Fibroblast of skin of abdomen (primary cell): ENCODE measurements around the gene BOLA2B.
"Not testable (repeated sequence)": the region's sequence is repeated elsewhere in the genome, so short reads cannot be mapped to it uniquely, and the experiment has no call there.

Experiments
- DNase-seq: peaks from one replicate; pipeline ENCODE4 v3.0.0-alpha.2; 2013

BOLA2B gene

DNA sequence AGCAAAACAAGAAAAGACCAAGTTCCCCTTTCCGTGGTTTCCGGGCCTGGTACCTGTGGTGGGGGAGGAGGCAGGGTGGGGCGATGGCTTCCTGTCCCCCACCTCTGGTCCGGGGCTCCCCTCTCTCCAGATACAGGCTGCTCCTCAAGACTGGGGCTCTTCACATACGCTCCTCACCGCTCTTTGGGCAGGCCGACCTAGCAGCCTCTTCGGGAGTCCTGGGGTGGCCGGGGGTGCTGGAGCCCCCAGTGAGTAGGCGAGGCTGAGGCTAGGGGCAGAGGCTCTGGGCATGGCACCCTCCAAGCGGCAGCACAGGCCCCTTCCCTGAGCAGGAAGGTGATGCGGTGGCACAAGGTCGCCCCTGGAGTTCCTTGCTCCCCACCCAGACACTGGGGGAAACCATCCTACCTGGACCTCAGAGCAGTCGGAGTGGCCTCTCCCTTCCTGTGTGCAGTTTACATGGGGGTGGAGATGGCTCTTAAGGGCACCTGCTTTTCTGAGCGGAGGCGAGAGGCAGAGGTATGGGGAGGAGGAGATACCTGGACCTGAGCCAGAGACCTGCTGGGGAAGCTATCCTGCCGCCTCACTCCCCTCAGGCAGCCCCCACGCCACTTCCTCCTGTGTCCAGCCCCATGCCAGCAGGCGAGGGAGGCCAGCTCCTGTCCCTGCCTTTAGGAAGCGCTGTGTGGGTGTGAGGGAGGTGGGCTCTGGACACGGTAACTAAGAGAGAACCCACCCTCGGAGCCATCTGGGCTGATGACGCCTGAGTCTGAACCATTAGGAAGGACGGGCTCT, 9.2 kb downstream of the BOLA2B start:
- DNase-seq, result no peak

DNA sequence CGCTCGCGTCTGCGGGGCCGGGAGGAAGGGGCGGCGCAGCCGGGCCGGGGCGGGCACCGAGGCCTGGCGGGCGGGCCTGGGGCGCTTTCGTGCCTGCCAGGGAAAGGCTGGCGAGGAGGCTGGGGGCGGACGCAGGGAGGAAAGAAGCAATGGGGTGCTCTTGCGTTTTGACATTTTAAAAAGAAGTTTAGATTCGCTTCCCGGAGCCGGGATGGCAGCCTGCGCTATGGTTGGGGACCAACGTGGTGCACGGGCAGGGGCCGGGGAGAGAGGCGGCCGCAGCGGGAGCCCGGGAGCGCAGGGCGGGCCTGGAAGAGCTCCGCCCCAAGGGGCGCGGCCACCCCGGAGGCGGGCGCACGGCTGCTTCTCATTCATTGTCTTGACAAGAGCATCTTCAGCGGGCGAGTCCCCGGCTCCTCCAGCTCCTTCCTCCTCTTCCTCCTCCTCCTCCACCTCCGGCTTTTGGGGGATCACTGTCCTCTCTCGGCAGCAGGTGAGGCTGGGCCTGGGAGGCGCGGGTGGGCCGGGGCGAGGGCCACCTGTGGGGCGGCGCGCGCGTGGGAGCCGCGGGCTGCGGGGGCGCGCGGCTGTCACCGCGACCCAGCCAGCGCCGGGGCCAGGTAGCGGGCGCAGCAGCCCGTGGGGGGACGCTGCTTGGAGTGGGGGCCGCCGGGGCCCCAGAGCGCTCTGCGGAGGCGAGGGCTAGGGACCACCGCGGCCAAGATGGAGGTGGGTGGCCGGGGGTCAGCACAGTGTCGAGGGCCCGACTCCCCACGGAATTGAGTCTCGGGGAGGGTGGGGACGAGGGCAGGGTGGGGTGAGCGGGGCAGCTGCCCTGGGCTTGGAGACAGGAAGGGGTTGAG, 10.0 kb downstream of the BOLA2B start, which contains the start of gene CORO1A:
CORO1A (plus strand) TSS at position 370 of the 863 bp plus-strand sequence. CDS start 1,608 bp downstream, outside the sequence.
- peak; percentile 68 for DNase-seq

DNA sequence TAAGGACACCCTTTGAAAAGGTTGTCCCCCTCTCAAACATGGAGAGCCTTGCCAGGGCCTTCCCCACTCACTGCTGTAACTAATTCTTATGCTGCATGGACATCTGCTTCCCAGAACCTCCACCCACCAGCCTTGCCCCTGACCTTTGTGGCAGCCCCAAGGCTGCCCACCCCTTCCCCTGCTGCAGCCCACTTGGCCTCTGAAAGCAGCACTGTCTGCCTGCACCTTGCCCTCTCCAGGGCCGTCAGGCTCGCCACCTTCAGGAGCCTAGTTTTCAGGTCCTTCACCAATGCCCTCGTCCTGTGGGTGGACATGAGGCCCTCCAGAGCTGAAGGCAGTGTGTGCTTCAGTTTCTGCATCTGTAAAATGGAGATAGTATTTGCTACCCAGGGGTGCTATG, 12.7 kb downstream of the BOLA2B start:
- DNase-seq, result no peak

DNA sequence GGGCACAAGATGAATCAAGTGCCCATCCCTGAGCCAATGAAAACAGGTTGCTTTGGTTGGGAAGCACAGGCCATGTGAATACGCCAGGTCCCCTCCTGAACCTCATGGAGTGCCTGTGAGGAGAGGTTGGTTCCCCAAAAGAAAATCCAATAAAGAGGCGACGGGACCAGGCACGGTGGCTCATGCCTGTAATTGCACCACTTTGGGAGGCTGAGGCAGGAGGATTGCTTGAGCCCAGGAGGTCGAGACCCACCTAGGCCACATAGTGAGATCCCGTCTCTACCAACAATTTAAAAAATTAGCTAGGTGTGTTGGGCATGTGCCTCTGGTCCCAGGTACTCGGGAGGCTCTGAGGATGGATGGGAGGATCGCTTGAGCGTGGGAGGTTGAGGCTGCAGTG, 13.5 kb downstream of the BOLA2B start:
- no peak for DNase-seq

DNA sequence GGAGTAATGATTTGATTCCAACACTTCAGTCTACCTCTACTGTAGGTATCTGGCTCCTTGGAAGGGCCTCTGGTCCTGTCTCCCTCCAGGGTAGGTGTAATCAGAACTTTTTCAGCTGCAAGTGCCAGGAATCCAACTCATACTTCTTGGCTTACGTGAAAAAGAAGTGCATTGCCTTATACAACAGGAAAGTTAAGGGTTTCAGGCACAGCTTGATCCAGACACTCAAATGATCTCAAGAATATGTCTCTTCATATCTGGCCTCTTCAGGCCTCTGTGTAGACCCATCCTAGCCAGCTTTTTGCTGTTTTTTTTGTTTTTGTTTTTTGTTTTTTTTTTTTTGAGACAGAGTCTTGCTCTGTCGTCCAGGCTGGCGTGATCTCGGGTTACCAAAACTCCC, 14.3 kb downstream of the BOLA2B start:
- no peak for DNase-seq

DNA sequence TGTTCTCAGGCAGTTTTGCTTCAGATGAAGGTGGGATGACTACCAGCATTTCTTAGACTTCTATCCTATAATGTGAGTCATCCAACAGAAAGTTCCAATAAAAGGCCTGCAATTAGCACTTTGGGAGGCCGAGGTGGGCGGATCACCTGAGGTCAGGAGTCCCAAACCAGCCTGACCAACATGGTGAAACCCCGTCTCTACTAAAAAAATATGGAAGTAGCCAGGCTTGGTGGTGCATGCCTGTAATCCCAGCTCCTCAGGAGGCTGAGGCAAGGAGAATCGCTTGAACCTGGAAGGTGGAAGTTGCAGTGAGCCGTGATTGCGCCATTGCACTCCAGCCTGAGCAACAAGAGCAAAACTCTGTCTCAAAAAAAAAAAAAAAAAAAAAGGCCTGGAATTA, 16.6 kb downstream of the BOLA2B start:
- DNase-seq, result not testable (repeated sequence)

GRCh38 chr16:30173054-30173453, 20.4 kb downstream of the BOLA2B start:
- DNase-seq, result no peak

DNA sequence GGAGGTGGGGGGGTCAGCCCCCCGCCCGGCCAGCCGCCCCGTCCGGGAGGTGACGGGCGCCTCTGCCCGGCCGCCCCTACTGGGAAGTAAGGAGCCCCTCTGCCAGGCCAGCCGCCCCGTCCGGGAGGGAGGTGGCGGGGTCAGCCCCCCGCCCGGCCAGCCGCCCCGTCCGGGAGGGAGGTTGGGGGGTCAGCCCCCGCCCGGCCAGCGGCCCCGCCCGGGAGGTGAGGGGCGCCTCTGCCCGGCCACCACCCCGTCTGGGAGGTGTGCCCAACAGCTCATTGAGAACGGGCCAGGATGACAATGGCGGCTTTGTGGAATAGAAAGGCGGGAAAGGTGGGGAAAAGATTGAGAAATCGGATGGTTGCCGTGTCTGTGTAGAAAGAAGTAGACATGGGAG, 23.3 kb downstream of the BOLA2B start:
- not testable (repeated sequence) for DNase-seq

GRCh38 chr16:30169416-30169815, 24.1 kb downstream of the BOLA2B start:
- DNase-seq, result not testable (repeated sequence)

DNA sequence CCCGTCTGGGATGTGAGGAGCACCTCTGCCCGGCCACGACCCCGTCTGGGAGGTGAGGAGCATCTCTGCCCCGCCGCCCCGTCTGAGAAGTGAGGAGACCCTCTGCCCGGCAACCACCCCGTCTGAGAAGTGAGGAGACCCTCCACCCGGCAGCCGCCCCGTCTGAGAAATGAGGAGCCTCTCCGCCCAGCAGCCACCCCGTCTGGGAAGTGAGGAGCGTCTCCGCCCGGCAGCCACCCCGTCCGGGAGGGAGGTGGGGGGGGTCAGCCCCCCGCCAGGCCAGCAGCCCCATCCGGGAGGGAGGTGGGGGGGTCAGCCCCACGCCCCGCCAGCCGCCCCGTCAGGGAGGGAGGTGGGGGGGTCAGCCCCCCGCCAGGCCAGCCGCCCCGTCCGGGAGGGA, 24.7 kb downstream of the BOLA2B start:
- not testable (repeated sequence) for DNase-seq

GRCh38 chr16:30166202-30166902, 27.1 kb downstream of the BOLA2B start:
- DNase-seq, result no peak

DNA sequence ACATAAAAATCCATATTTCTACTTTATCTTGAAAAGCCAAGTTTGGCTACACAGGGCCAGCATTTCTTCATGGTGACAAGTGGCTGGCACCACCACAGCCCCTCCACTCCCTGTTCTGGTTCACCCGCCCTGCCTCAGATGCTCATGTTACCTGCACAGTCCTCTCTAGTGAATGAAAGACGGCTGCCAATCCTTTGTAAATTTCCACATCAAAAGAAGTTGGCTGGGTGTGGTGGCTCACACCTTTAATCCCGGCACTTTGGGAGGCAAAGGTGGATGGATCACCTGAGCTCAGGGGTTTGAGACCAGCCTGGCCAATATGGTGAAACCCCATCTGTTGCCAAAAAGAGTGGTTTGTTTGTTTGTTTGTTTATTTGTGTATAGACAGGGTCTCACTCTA, 29.9 kb downstream of the BOLA2B start:
- DNase-seq, result no peak

- DNase-seq, result no peak
Measured at GRCh38 chr16:30157214-30157613, 36.3 kb downstream of the BOLA2B start.

DNA sequence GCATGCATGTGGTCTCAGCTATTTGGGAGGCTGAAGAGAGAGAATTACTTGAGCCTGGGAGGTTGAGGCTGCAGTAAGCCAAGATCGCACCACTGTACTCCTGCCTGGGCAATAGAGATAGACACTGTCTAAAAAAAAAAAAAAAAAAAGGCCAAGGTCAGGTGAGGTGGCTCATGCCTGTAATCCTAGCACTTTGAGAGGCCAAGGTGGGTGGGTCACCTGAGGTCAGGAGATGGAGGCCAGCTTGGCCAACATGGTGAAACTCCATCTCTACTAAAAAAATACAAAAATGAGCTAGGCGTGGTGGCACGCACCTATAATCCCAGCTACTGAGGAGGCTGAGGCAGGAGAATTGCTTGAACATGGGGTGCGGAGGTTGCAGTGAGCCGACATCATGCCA, 38.3 kb downstream of the BOLA2B start:
- DNase-seq, result no peak

DNA sequence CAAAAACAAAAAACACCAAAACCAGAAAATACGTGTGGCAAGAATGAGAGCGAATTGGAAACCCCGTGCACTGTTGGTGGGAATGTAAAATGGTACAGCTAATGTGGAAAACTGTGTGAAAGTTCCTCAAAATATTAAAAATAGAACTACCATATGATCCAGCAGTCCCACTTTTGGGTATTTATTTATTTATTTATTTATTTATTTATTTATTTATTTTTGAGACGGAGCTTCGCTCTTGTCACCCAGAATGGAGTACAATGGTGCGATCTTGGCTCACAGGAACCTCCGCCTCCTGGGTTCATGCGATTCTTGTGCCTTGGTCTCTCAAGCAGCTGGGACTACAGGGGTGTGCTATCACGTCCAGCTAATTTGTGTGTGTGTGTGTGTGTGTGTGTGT, 40.9 kb downstream of the BOLA2B start:
- DNase-seq, result no peak

DNA sequence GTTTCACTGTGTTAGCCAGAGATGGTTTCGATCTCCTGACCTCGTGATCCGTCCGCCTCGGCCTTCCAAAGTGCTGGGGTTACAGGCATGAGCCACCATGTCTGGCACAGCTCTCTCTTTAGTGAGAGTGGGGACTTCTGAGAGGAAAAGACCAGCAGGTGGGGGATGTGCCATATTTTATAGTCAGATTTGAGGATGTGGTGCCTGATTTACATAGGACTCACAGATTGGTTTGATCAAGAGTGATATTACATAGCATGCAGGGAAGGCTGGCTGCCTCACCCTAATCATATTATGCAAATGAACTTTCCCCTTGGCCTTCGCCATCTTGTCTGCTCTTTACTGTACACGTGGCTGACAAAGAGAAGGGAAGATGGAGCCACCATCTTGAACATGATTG, 42.4 kb downstream of the BOLA2B start:
- no peak for DNase-seq

- no peak for DNase-seq
Measured at GRCh38 chr16:30149250-30149930, 44.1 kb downstream of the BOLA2B start.

DNA sequence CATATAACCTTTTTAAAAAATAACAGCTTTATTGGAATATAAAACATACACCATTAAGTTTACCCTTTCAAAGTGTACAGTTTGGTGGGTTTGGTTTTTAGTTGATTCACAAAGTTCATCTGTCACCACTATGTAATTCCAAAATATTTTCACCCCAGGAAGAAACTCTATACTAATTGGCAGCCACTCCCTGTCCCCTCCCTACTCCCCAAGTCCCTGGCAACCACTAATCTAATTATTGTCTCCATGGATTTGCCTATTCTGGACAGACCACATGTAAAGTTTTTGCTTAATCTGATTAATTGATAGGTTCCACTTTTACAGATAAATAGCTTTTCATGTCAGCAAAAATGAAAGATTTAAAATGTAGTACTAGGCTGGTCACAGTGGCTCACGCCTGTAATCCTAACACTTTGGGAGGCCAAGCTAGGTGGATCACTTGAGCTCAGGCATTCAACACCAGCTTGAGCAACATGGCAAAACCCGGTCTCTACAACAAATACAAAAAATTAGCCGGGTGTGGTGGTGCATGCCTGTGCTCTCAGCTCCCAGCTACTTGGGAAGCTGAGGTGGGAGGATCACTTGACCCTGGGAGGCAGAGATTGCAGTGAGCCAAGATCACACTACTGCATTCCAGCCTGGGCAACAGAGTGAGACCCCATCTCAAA, 45.5 kb downstream of the BOLA2B start:
- DNase-seq, result no peak

DNA sequence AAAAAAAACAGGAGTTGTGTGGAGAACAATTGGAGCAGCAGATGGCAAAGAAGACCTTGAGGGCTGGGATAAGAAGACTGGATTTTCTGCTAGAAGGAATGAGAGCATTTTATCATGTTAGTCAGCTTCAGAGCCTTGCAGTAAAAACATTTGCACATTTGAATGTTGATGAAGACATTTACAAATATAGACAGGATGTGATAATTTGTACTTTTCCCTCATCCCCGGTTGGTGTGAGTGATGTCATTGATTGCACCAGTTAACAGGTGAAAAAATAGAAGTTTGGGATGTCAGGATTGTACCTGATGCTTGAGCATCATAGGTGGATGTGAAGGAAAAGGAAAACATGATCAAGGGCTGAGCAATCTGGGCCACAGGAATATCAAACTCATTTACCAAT, 47.8 kb downstream of the BOLA2B start:
- DNase-seq, result no peak

GRCh38 chr16:30144917-30145316, 48.5 kb downstream of the BOLA2B start:
- DNase-seq, result no peak

- no peak for DNase-seq
Measured at GRCh38 chr16:30144017-30144416, 49.4 kb downstream of the BOLA2B start.

DNA sequence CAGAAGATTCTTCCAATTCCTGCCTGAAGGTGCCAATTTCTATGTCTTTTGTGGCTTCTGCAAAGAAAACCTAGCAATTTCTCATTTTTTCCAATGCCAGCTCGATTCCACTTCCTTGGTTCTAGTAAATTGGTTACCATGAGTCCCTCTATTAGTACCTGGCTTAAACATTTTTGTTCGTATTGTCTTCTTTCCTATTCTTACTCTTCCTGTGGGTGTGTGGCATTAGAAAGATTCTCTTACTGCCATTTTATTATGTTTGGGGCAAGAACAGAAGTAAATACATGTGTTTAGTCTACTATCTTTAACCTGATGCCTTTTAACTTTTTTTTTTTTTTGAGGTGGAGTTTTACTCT, 50.1 kb downstream of the BOLA2B start:
- no peak for DNase-seq
